HepG2 (cell line): ENCODE data around the gene SEC14L5. TPM values are rescaled to one million over a fixed set of nuclear protein-coding genes. Genes with fewer than 3 reads are reported as not detected.
A peak's percentile ranks its signal among the peaks of the same experiment; 100 is the strongest.

ENCODE experiments used
- ATAC-seq: fragments of 200-7000 bp; cut with Tn5 transposase; 3 replicates; pipeline ENCODE4 v1.9.1; 2020; ENCODE audit warnings: mild to moderate bottlenecking, moderate library complexity
- BruUV-seq: library from RNA; stranded (reverse); fragments of 400-500 nt; replicated peaks from 2 replicates; lab custom pipeline; 2021; lab: Mats Ljungman, UMichigan
- CTCF ChIA-PET: fragments of 300-600 bp; formaldehyde crosslinking; extraction: SDS; loops from one replicate; lab custom pipeline; 2021; ENCODE audit warnings: low total read pairs, inconsistent platforms, low intra/inter-chr PET ratio; lab: Yijun Ruan, JAX
- POLR2A ChIA-PET: fragments of 350-600 bp; sonication (Branson Sonifier 250); formaldehyde crosslinking; loops from one replicate; lab custom pipeline; 2020; ENCODE audit warnings: antibody characterized with exemption, inconsistent platforms; lab: Yijun Ruan, JAX
- DNase-seq: peaks from one replicate; pipeline ENCODE4 v3.0.0-alpha.2; 2015; ENCODE audit warnings: low spot score
- FAIRE-seq: peaks from 3 replicates; lab custom pipeline; 2011; peaks lifted over from hg19 to GRCh38; lab: Jason Lieb, UNC
- H2AFZ ChIP-seq: one replicate; pipeline ENCODE4 v1.6.1; 2011; ENCODE audit warnings: low read length, inconsistent platforms
- H3K27ac ChIP-seq: fragments of 300-600 bp; 3 replicates; pipeline ENCODE4 v1.8.0; 2011; ENCODE audit warnings: mixed run types, mild to moderate bottlenecking, mixed read lengths, low read length, inconsistent platforms; ENCODE audit not compliant: insufficient read depth; ENCODE audit errors: extremely low read length
- H3K27me3 ChIP-seq, 2 experiments: fragments of 200-600 bp in 1 of 2; 2 replicates in 1 of 2; 3 replicates in 1 of 2; pipeline versions ENCODE4 v1.6.0 to v1.8.0; 2011; ENCODE audit warnings: low read length in 2 of 2, mild to moderate bottlenecking in 2 of 2, moderate library complexity in 2 of 2, inconsistent platforms in 1 of 2; ENCODE audit not compliant: insufficient read depth in 2 of 2, control insufficient read depth in 1 of 2
- H3K36me3 ChIP-seq, 2 experiments: fragments of 200-600 bp in 1 of 2; replicated peaks in 1 of 2; 2 replicates in 1 of 2; 3 replicates in 1 of 2; pipeline versions ENCODE4 v1.5.1 to v1.8.0; 2011; ENCODE audit warnings: low read length in 2 of 2, inconsistent platforms in 1 of 2; ENCODE audit not compliant: insufficient read depth in 2 of 2, control insufficient read depth in 1 of 2
- H3K4me1 ChIP-seq: 2 replicates; pipeline ENCODE4 v1.5.1; 2012; ENCODE audit warnings: low read length, inconsistent platforms; ENCODE audit not compliant: insufficient read depth
- H3K4me2 ChIP-seq: 2 replicates; pipeline ENCODE4 v1.6.0; 2011; ENCODE audit warnings: low read depth, low read length, inconsistent platforms
- H3K4me3 ChIP-seq, 3 experiments: fragments of 200-600 bp in 1 of 3; sonication (generic), shearing (Covaris generic) in 1 of 3; replicated peaks in 1 of 3; 2 replicates each; pipeline ENCODE4 v1.5.1; 2011 to 2016; ENCODE audit warnings: low read length in 3 of 3, inconsistent platforms in 2 of 3, low read depth in 2 of 3, mild to moderate bottlenecking in 2 of 3, control low read depth in 1 of 3, mixed read lengths in 1 of 3; ENCODE audit not compliant: insufficient read depth in 1 of 3
- H3K79me2 ChIP-seq: one replicate; pipeline ENCODE4 v1.6.1; 2011; ENCODE audit warnings: low read length, inconsistent platforms; ENCODE audit not compliant: insufficient read depth
- H3K9ac ChIP-seq: 2 replicates; pipeline ENCODE4 v1.6.0; 2011; ENCODE audit warnings: mild to moderate bottlenecking, low read depth, low read length, inconsistent platforms; ENCODE audit not compliant: insufficient read depth
- H3K9me3 ChIP-seq: 2 replicates; pipeline ENCODE4 v1.5.1; 2012; ENCODE audit warnings: mild to moderate bottlenecking, low read length
- H4K20me1 ChIP-seq: 2 replicates; pipeline ENCODE4 v1.6.0; 2011; ENCODE audit warnings: inconsistent platforms, mild to moderate bottlenecking, low read length, moderate library complexity; ENCODE audit not compliant: insufficient read depth
- FOXP1 ChIP-seq, 2 experiments: fragments of 450-650 bp in 1 of 2; IDR thresholded peaks; 2 replicates each; pipeline ENCODE4 v1.6.1; 2017 to 2018; ENCODE audit warnings: antibody characterized with exemption in 1 of 2
- MXI1 ChIP-seq: IDR thresholded peaks from 3 replicates; pipeline ENCODE4 v1.6.1; 2012; ENCODE audit warnings: low read depth, low read length, inconsistent platforms, borderline replicate concordance
- SRSF1 ChIP-seq: fragments of 200-400 bp; formaldehyde crosslinking; optimal IDR thresholded peaks from 2 replicates; pipeline ENCODE3; 2017; ENCODE audit warnings: mild to moderate bottlenecking, low read depth, low read length, moderate library complexity
- TFDP2 ChIP-seq: sonication (generic); formaldehyde crosslinking; IDR thresholded peaks from 2 replicates; pipeline ENCODE4 v1.4.0; 2020; ENCODE audit warnings: missing genetic modification reagents
- ZNF292 ChIP-seq: sonication (generic); formaldehyde crosslinking; IDR thresholded peaks from 2 replicates; pipeline ENCODE4 v1.8.1; 2022; ENCODE audit warnings: mild to moderate bottlenecking, low read depth, missing genetic modification reagents, borderline replicate concordance
- ZNF296 ChIP-seq: sonication (generic); formaldehyde crosslinking; conservative IDR thresholded peaks from 2 replicates; pipeline ENCODE4 v1.5.0; 2020; ENCODE audit warnings: mild to moderate bottlenecking, missing genetic modification reagents
- ZNF768 ChIP-seq: sonication (generic); formaldehyde crosslinking; IDR thresholded peaks from 2 replicates; pipeline ENCODE4 v1.4.0; 2020; ENCODE audit warnings: missing genetic modification reagents
- WGBS: methylation state at CpG from one replicate; pipeline ENCODE4 v1.1.6; 2017; ENCODE audit warnings: low lambda C conversion rate; 5-methylcytosine and 5-hydroxymethylcytosine counted together
- in situ Hi-C: cut with HindIII; loops from 2 replicates; pipeline ENCODE4 v1.10.0; 2017; ENCODE audit warnings: low pct_unique_long_range_greater_than_20kb; ENCODE audit not compliant: extremely low pct_ligation_motif_present
- intact Hi-C: fragments of 100-400 bp; cut with micrococcal nuclease; formaldehyde crosslinking; loops from one replicate; pipeline ENCODE4 v1.10.0; 2022; ENCODE audit not compliant: unreplicated experiment
- polyA plus RNA-seq, 8 experiments: library from polyadenylated mRNA; depleted of rRNA in 3 of 8; stranded (reverse) in 7 of 8; unstranded in 1 of 8; fragments of >200 nt; fragmentation: Illumina TruSeq in 4 of 8; extraction: Trizol in 4 of 8; gene quantifications; 2 replicates each; pipeline versions ENCODE4 v1.2.1 to v1.2.3, GENCODE V29; 2011 to 2016; ENCODE audit warnings: low read depth in 4 of 8, missing spikeins in 1 of 8, mixed read lengths in 1 of 8; ENCODE audit not compliant: insufficient read depth in 1 of 8
- total RNA-seq, 5 experiments: library from RNA; depleted of rRNA; stranded (reverse); fragments of >200 nt; fragmentation: Illumina TruSeq; extraction: Trizol; gene quantifications; 2 replicates each; pipeline ENCODE4 v1.2.3, GENCODE V29; 2016; ENCODE audit warnings: low read depth in 1 of 5

Gene SEC14L5
- total and polyA plus RNA-seq, 2 of the 13 experiments (the other 11 are each of a cell fraction or from before 2014, with no cell fraction given) = 0.40 to 0.42 TPM

- no peaks in the 10 kb centered on the region for H3K79me2 ChIP-seq
- H4K20me1 ChIP-seq = no peaks in the 10 kb centered on the region
- no peak overlapping the region for H3K4me2 ChIP-seq
- no peak overlapping the region for H2AFZ ChIP-seq
- H3K27me3 ChIP-seq = peaks cover 0 to 8% of the 10 kb centered on the region in 2 experiments; a peak in 2 of 5 replicates
- H3K9ac ChIP-seq = no peak overlapping the region
- no peak for ATAC-seq
- DNase-seq = no peak
- 43% methylated on average over 1 of the region's 1 CpG for WGBS
- ChIA-PET POLR2A (no interaction called here), CTCF (no interaction called here)
- in situ Hi-C loops (loop anchor here (5.0 to 25.0 kb wide), 2 partner anchors 107 to 442 kb away; partner anchors contain the start of genes GLYR1 and UBN1), intact Hi-C loops (loop anchor here (5.0 to 10.0 kb wide), 4 partner anchors 118 to 340 kb away; partner anchors contain the start of genes ALG1, EEF2KMT and UBALD1)
- H3K9me3 ChIP-seq = no peaks in the 10 kb centered on the region
- TF ChIP-seq ZNF292 (CRISPR knock-in tag) (no peak), SRSF1 (no peak), ZNF296 (CRISPR knock-in tag) (no peak), ZNF768 (0 out of 2 replicates have a peak, but pooled peaks have one; percentile 27), FOXP1 (IDR thresholded peaks at IDR 0.05) (no peak), FOXP1 (CRISPR knock-in tag; IDR thresholded peaks at IDR 0.05) (no peak), MXI1 (no peak), TFDP2 (CRISPR knock-in tag) (no peak)
- no peak for FAIRE-seq
- H3K4me1 ChIP-seq = peaks cover 30% of the 10 kb centered on the region
- no peak overlapping the region for H3K27ac ChIP-seq
- no peak overlapping the region for H3K4me3 ChIP-seq
- no peaks in the 10 kb centered on the region for H3K36me3 ChIP-seq
- no TSS peak for BruUV-seq
Measured at GRCh38 chr16:4954714-4955113, 3.4 kb upstream of the SEC14L5 start.
